T-helper 2 cell treated with Interferon-gamma antibody and Interleukin-4, amounts not matched to agents 5 μg/mL and 100 μg/mL, for 36 hours (primary cell): ENCODE results near the gene AKAP13.
A peak's percentile ranks its signal among the peaks of the same experiment; 100 is the strongest.

Experiments
- DNase-seq: peaks from one replicate; pipeline ENCODE4 v3.0.0; 2021; ENCODE audit warnings: low spot score
- H3K27ac Mint-ChIP-seq: one replicate; pipeline ENCODE4 v1.8.0; 2021; ENCODE audit warnings: mild to moderate bottlenecking, mixed read lengths
- H3K27me3 Mint-ChIP-seq: one replicate; pipeline ENCODE4 v1.8.0; 2021; ENCODE audit warnings: low read depth, mixed read lengths
- H3K36me3 Mint-ChIP-seq: one replicate; pipeline ENCODE4 v1.8.0; 2021; ENCODE audit warnings: low read depth, mixed read lengths
- H3K4me1 Mint-ChIP-seq: one replicate; pipeline ENCODE4 v1.8.0; 2021; ENCODE audit warnings: low read depth, mixed read lengths
- H3K4me3 Mint-ChIP-seq: one replicate; pipeline ENCODE4 v1.8.0; 2022; ENCODE audit warnings: mild to moderate bottlenecking, moderate library complexity, mixed read lengths
- H3K9me3 Mint-ChIP-seq: one replicate; pipeline ENCODE4 v1.8.0; 2021; ENCODE audit warnings: mixed read lengths

Gene AKAP13

GRCh38 chr15:85671156-85671555, 290.8 kb downstream of the AKAP13 start:
- no peak for DNase-seq
- Mint-ChIP-seq H3K4me1 (peaks cover 29% of the 10 kb centered on the region), H3K27ac (no peak overlapping the region), H3K9me3 (no peaks in the 10 kb centered on the region), H3K27me3 (no peaks in the 10 kb centered on the region), H3K4me3 (no peak overlapping the region), H3K36me3 (peaks cover 54% of the 10 kb centered on the region)

GRCh38 chr15:85672332-85673084, 292.1 kb downstream of the AKAP13 start:
- Mint-ChIP-seq H3K27me3 (no peaks in the 10 kb centered on the region), H3K4me3 (no peak overlapping the region), H3K36me3 (peaks cover 47% of the 10 kb centered on the region), H3K9me3 (no peaks in the 10 kb centered on the region), H3K27ac (no peak overlapping the region), H3K4me1 (peaks cover 24% of the 10 kb centered on the region)
- no peak for DNase-seq

GRCh38 chr15:85673326-85673725, 292.9 kb downstream of the AKAP13 start:
- no peak for DNase-seq
- H3K4me1 Mint-ChIP-seq: peaks cover 16% of the 10 kb centered on the region
- H3K9me3 Mint-ChIP-seq: no peaks in the 10 kb centered on the region
- H3K27ac Mint-ChIP-seq: no peak overlapping the region
- H3K36me3 Mint-ChIP-seq: peaks cover 41% of the 10 kb centered on the region
- H3K27me3 Mint-ChIP-seq: no peaks in the 10 kb centered on the region
- no peak overlapping the region for H3K4me3 Mint-ChIP-seq

GRCh38 chr15:85676342-85677098, 296.1 kb downstream of the AKAP13 start:
- no peak for DNase-seq
- Mint-ChIP-seq H3K27me3 (no peaks in the 10 kb centered on the region), H3K27ac (peak overlapping the region; percentile 23), H3K4me1 (peaks cover 13% of the 10 kb centered on the region), H3K9me3 (no peaks in the 10 kb centered on the region), H3K4me3 (no peak overlapping the region), H3K36me3 (peaks cover 26% of the 10 kb centered on the region)

- no peak for DNase-seq
- H3K9me3 Mint-ChIP-seq: no peaks in the 10 kb centered on the region
- peaks cover 17% of the 10 kb centered on the region for H3K36me3 Mint-ChIP-seq
- H3K4me1 Mint-ChIP-seq: peaks cover 13% of the 10 kb centered on the region
- H3K27me3 Mint-ChIP-seq: no peaks in the 10 kb centered on the region
- H3K27ac Mint-ChIP-seq: no peak overlapping the region
- no peak overlapping the region for H3K4me3 Mint-ChIP-seq
These were observed 298.8 kb downstream of the AKAP13 start for GRCh38 chr15:85679231-85679630.

GRCh38 chr15:85681386-85681785, 301.0 kb downstream of the AKAP13 start:
- H3K27me3 Mint-ChIP-seq: no peaks in the 10 kb centered on the region
- no peaks in the 10 kb centered on the region for H3K9me3 Mint-ChIP-seq
- peaks cover 11% of the 10 kb centered on the region for H3K4me1 Mint-ChIP-seq
- peaks cover 21% of the 10 kb centered on the region for H3K36me3 Mint-ChIP-seq
- H3K27ac Mint-ChIP-seq: no peak overlapping the region
- DNase-seq: no peak
- H3K4me3 Mint-ChIP-seq: no peak overlapping the region

- no peaks in the 10 kb centered on the region for H3K27me3 Mint-ChIP-seq
- no peak for DNase-seq
- H3K4me3 Mint-ChIP-seq: no peak overlapping the region
- H3K27ac Mint-ChIP-seq: no peak overlapping the region
- peaks cover 33% of the 10 kb centered on the region for H3K4me1 Mint-ChIP-seq
- peaks cover 33% of the 10 kb centered on the region for H3K36me3 Mint-ChIP-seq
- H3K9me3 Mint-ChIP-seq: no peaks in the 10 kb centered on the region
These were observed 303.8 kb downstream of the AKAP13 start for GRCh38 chr15:85684174-85684710.

GRCh38 chr15:85685356-85685755, 305.0 kb downstream of the AKAP13 start:
- Mint-ChIP-seq H3K27ac (no peak overlapping the region), H3K4me3 (no peak overlapping the region), H3K36me3 (peaks cover 35% of the 10 kb centered on the region), H3K4me1 (peaks cover 42% of the 10 kb centered on the region), H3K27me3 (no peaks in the 10 kb centered on the region), H3K9me3 (no peaks in the 10 kb centered on the region)
- no peak for DNase-seq

GRCh38 chr15:85687329-85687728, 306.9 kb downstream of the AKAP13 start:
- H3K9me3 Mint-ChIP-seq: no peaks in the 10 kb centered on the region
- peaks cover 59% of the 10 kb centered on the region for H3K4me1 Mint-ChIP-seq
- peak overlapping the region; percentile 50 for H3K4me3 Mint-ChIP-seq
- H3K27me3 Mint-ChIP-seq: no peaks in the 10 kb centered on the region
- H3K36me3 Mint-ChIP-seq: peaks cover 38% of the 10 kb centered on the region
- peak overlapping the region; percentile 79 for H3K27ac Mint-ChIP-seq
- no peak for DNase-seq

GRCh38 chr15:85688711-85689110, 308.3 kb downstream of the AKAP13 start:
- Mint-ChIP-seq H3K9me3 (no peaks in the 10 kb centered on the region), H3K27me3 (no peaks in the 10 kb centered on the region), H3K36me3 (peaks cover 46% of the 10 kb centered on the region), H3K27ac (peak overlapping the region; percentile 99), H3K4me1 (peaks cover 73% of the 10 kb centered on the region), H3K4me3 (peak overlapping the region; percentile 97)
- no peak for DNase-seq

- peak; percentile 65 for DNase-seq
- no peaks in the 10 kb centered on the region for H3K9me3 Mint-ChIP-seq
- peak overlapping the region; percentile 97 for H3K4me3 Mint-ChIP-seq
- peaks cover 45% of the 10 kb centered on the region for H3K36me3 Mint-ChIP-seq
- peaks cover 72% of the 10 kb centered on the region for H3K4me1 Mint-ChIP-seq
- H3K27me3 Mint-ChIP-seq: no peaks in the 10 kb centered on the region
- H3K27ac Mint-ChIP-seq: peak overlapping the region; percentile 99
These were observed 309.3 kb downstream of the AKAP13 start for GRCh38 chr15:85689729-85690128.

- H3K4me3 Mint-ChIP-seq: peak overlapping the region; percentile 97
- DNase-seq: peak; percentile 73
- peak overlapping the region; percentile 99 for H3K27ac Mint-ChIP-seq
- peaks cover 73% of the 10 kb centered on the region for H3K4me1 Mint-ChIP-seq
- H3K36me3 Mint-ChIP-seq: peaks cover 51% of the 10 kb centered on the region
- H3K27me3 Mint-ChIP-seq: no peaks in the 10 kb centered on the region
- no peaks in the 10 kb centered on the region for H3K9me3 Mint-ChIP-seq
These were observed 310.3 kb downstream of the AKAP13 start for GRCh38 chr15:85690561-85691231.

GRCh38 chr15:85691350-85692240, 311.2 kb downstream of the AKAP13 start:
- no peaks in the 10 kb centered on the region for H3K9me3 Mint-ChIP-seq
- H3K4me1 Mint-ChIP-seq: peaks cover 68% of the 10 kb centered on the region
- peak; percentile 45 for DNase-seq
- H3K4me3 Mint-ChIP-seq: peak overlapping the region; percentile 97
- H3K36me3 Mint-ChIP-seq: peaks cover 51% of the 10 kb centered on the region
- peak overlapping the region; percentile 99 for H3K27ac Mint-ChIP-seq
- no peaks in the 10 kb centered on the region for H3K27me3 Mint-ChIP-seq
